Hepatocyte (in vitro differentiated cells): ENCODE results near the gene PRELID3B.
"Not testable (repeated sequence)": the region's sequence is repeated elsewhere in the genome, so short reads cannot be mapped to it uniquely, and the experiment has no call there.

Source experiments
- CTCF ChIP-seq: fragments of 200-600 bp; sonication (generic); IDR thresholded peaks from 2 replicates; pipeline ENCODE4 v1.5.1; 2016; ENCODE audit warnings: antibody characterized with exemption, mild to moderate bottlenecking; ENCODE audit not compliant: poor library complexity
- EZH2phosphoT487 ChIP-seq: fragments of 200-600 bp; sonication (generic); IDR thresholded peaks from one replicate; pipeline ENCODE4 v1.6.1; 2018; ENCODE audit warnings: antibody characterized with exemption, mild to moderate bottlenecking, low read depth, moderate library complexity; ENCODE audit not compliant: unreplicated experiment, severe bottlenecking

GRCh38 chr20:59011874-59012157, 30.8 kb downstream of the PRELID3B start:
- TF ChIP-seq CTCF, EZH2phosphoT487: not testable (repeated sequence)
